B cell (primary cell): ENCODE measurements around the gene EYS.

Experiments used
- EZH2 ChIP-seq: IDR thresholded peaks from 2 replicates; pipeline ENCODE4 v1.6.1; 2012; ENCODE audit warnings: borderline replicate concordance, low read depth, mild to moderate bottlenecking, moderate library complexity, low read length; ENCODE audit not compliant: insufficient read depth, poor library complexity, severe bottlenecking
- TF ChIP-seq, protein P1 (sequence below): fragments of 200-600 bp; IDR thresholded peaks from one replicate; pipeline ENCODE4 v1.8.0; 2022; ENCODE audit warnings: antibody characterized with exemption, mild to moderate bottlenecking

DNA sequence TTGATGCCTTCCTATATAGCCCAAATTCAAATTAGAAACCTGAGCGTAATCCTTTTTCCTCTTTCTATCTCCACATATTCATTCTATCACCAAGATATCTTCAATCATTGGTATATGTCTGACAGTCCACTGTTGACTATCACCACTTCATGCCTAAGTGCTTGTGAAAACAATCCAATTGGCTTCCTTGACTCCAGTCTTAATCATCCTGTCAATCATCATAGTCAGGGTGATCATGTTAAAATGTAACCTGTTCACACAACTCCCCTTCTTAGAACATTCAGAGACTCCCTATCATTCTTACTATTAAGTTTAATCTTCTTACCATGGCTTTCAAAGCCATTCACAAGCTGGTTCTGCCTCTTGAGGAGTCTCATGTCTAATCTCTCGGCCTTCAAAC, 1454.8 kb downstream of the EYS start:
- TF ChIP-seq, protein P1, sequence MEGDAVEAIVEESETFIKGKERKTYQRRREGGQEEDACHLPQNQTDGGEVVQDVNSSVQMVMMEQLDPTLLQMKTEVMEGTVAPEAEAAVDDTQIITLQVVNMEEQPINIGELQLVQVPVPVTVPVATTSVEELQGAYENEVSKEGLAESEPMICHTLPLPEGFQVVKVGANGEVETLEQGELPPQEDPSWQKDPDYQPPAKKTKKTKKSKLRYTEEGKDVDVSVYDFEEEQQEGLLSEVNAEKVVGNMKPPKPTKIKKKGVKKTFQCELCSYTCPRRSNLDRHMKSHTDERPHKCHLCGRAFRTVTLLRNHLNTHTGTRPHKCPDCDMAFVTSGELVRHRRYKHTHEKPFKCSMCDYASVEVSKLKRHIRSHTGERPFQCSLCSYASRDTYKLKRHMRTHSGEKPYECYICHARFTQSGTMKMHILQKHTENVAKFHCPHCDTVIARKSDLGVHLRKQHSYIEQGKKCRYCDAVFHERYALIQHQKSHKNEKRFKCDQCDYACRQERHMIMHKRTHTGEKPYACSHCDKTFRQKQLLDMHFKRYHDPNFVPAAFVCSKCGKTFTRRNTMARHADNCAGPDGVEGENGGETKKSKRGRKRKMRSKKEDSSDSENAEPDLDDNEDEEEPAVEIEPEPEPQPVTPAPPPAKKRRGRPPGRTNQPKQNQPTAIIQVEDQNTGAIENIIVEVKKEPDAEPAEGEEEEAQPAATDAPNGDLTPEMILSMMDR, result no peak
- TF ChIP-seq EZH2, result no peak
